HCEC 1CT (cell line): Measurements from ENCODE around the gene TSPOAP1.

Source experiments
- DNase-seq: peaks from one replicate; pipeline ENCODE4 v3.0.0-alpha.2; 2017

TSPOAP1 gene

GRCh38 chr17:58316260-58316960 is 12.2 kb downstream of the TSPOAP1 start:
- DNase-seq: no peak

- DNase-seq: no peak
Measured at GRCh38 chr17:58315750-58316149, 12.8 kb downstream of the TSPOAP1 start.

GRCh38 chr17:58315281-58315711 is 13.3 kb downstream of the TSPOAP1 start:
- no peak for DNase-seq

- DNase-seq: no peak
Measured at GRCh38 chr17:58314706-58315015, 13.9 kb downstream of the TSPOAP1 start.

- no peak for DNase-seq
Measured at GRCh38 chr17:58313815-58314705, 14.5 kb downstream of the TSPOAP1 start.

GRCh38 chr17:58312829-58313228 is 15.8 kb downstream of the TSPOAP1 start:
- no peak for DNase-seq

- no peak for DNase-seq
Measured at GRCh38 chr17:58312021-58312630, 16.5 kb downstream of the TSPOAP1 start.

- no peak for DNase-seq
Measured at GRCh38 chr17:58311429-58311894, 17.1 kb downstream of the TSPOAP1 start.

- no peak for DNase-seq
Measured at GRCh38 chr17:58310511-58311428, 17.8 kb downstream of the TSPOAP1 start.

- no peak for DNase-seq
Measured at GRCh38 chr17:58309918-58310259, 18.7 kb downstream of the TSPOAP1 start.

- DNase-seq: no peak
Measured at GRCh38 chr17:58308985-58309917, 19.3 kb downstream of the TSPOAP1 start.

GRCh38 chr17:58308173-58308984 is 20.2 kb downstream of the TSPOAP1 start:
- no peak for DNase-seq

- no peak for DNase-seq
Measured at GRCh38 chr17:58307468-58308172, 21.0 kb downstream of the TSPOAP1 start.

GRCh38 chr17:58306131-58306951 is 22.3 kb downstream of the TSPOAP1 start:
- no peak for DNase-seq

- DNase-seq: no peak
Measured at GRCh38 chr17:58305626-58306025, 23.0 kb downstream of the TSPOAP1 start.

GRCh38 chr17:58304750-58305486 is 23.7 kb downstream of the TSPOAP1 start:
- DNase-seq: no peak

GRCh38 chr17:58303971-58304749 is 24.4 kb downstream of the TSPOAP1 start:
- DNase-seq: peak; percentile 37
